Activated CD4-positive, alpha-beta T cell treated with anti-CD3 and anti-CD28 coated beads, Interleukin-2, Interleukin-6, amounts not matched to agents 100 ng/mL and 50 ng/mL, durations not matched to agents 16 hours and 8 hours (primary cell): ENCODE measurements around the gene TIGD6.
A peak's percentile ranks its signal among the peaks of the same experiment; 100 is the strongest.

Source experiments
- DNase-seq: peaks from one replicate; pipeline ENCODE4 v3.0.0-alpha.2; 2020

TIGD6 gene

GRCh38 chr5:150015415-150015814 is 15.0 kb upstream of the TIGD6 start:
- DNase-seq = no peak

- no peak for DNase-seq
These were observed 14.0 kb upstream of the TIGD6 start for GRCh38 chr5:150014456-150014855.

- no peak for DNase-seq
These were observed 13.5 kb upstream of the TIGD6 start for GRCh38 chr5:150013931-150014330.

- peak; percentile 22 for DNase-seq
These were observed 9.4 kb upstream of the TIGD6 start for GRCh38 chr5:150009671-150010387.

- no peak for DNase-seq
These were observed 6.6 kb upstream of the TIGD6 start for GRCh38 chr5:150007050-150007449.

- no peak for DNase-seq
These were observed 5.9 kb upstream of the TIGD6 start for GRCh38 chr5:150006318-150006717.

- DNase-seq = peak; percentile 85
These were observed 1.4 kb upstream of the TIGD6 start for GRCh38 chr5:150001660-150002486.

GRCh38 chr5:150000990-150001659 is 671 bp upstream of the TIGD6 start:
- DNase-seq = peak; percentile 48

- DNase-seq = no peak
These were observed 593 bp downstream of the TIGD6 start for GRCh38 chr5:149999866-150000255.

GRCh38 chr5:149999359-149999758 is 1.1 kb downstream of the TIGD6 start:
- no peak for DNase-seq

- DNase-seq = no peak
These were observed 2.2 kb downstream of the TIGD6 start for GRCh38 chr5:149998281-149998680.

- no peak for DNase-seq
These were observed 4.1 kb downstream of the TIGD6 start for GRCh38 chr5:149996205-149996890.

GRCh38 chr5:149995385-149996204 is 4.9 kb downstream of the TIGD6 start:
- DNase-seq = no peak

GRCh38 chr5:149993471-149993870 is 7.0 kb downstream of the TIGD6 start:
- no peak for DNase-seq

- peak; percentile 75 for DNase-seq
These were observed 9.7 kb downstream of the TIGD6 start for GRCh38 chr5:149990518-149991376.

GRCh38 chr5:149988126-149988525 is 12.3 kb downstream of the TIGD6 start:
- no peak for DNase-seq

GRCh38 chr5:149982505-149982904 is 17.9 kb downstream of the TIGD6 start:
- DNase-seq = no peak

- DNase-seq = no peak
These were observed 19.2 kb downstream of the TIGD6 start for GRCh38 chr5:149981206-149981605.

GRCh38 chr5:149979896-149980295 is 20.6 kb downstream of the TIGD6 start:
- no peak for DNase-seq

GRCh38 chr5:149975409-149975808 is 25.0 kb downstream of the TIGD6 start:
- no peak for DNase-seq
